SU-DHL-6 (cell line): ENCODE data around the gene CPNE2.

Experiments
- CTCF ChIP-seq: fragments of 200-600 bp; sonication (generic); IDR thresholded peaks from one replicate; pipeline ENCODE4 v1.5.1; 2017; ENCODE audit warnings: antibody characterized with exemption, mild to moderate bottlenecking, low read length, moderate library complexity; ENCODE audit not compliant: insufficient read depth, poor library complexity, severe bottlenecking
- EZH2phosphoT487 ChIP-seq: fragments of 200-600 bp; sonication (generic), shearing (Covaris generic); conservative IDR thresholded peaks from 2 replicates; pipeline ENCODE4 v1.6.1; 2018; ENCODE audit warnings: mild to moderate bottlenecking, antibody characterized with exemption, low read length, moderate library complexity, mixed read lengths

- TF ChIP-seq CTCF (no peak), EZH2phosphoT487 (no peak)
Measured at GRCh38 chr16:57186872-57187854, 94.8 kb downstream of the CPNE2 start.
